ENCODE results near the gene FNDC10.
"Not testable (repeated sequence)": the region's sequence is repeated elsewhere in the genome, so short reads cannot be mapped to it uniquely, and the experiment has no call there.

The FNDC10 gene

GRCh38 chr1:1599030-1599934 lies 653 bp downstream of the FNDC10 start:
- DNase-seq (ENCODE audit: low read depth in 2 of 2, low spot score in 1 of 2): no peak

- no peak for DNase-seq (ENCODE audit: low read depth in 2 of 2, low spot score in 1 of 2)
These were observed 1.3 kb downstream of the FNDC10 start for GRCh38 chr1:1598720-1599029.

- no peak for DNase-seq (ENCODE audit: low read depth in 2 of 2, low spot score in 1 of 2)
These were observed 1.8 kb downstream of the FNDC10 start for GRCh38 chr1:1598051-1598719.

- DNase-seq (ENCODE audit: low read depth in 2 of 2, low spot score in 1 of 2): no peak
These were observed 2.5 kb downstream of the FNDC10 start for GRCh38 chr1:1597275-1597930.

- DNase-seq (ENCODE audit: low read depth in 2 of 2, low spot score in 1 of 2): no peak
These were observed 3.3 kb downstream of the FNDC10 start for GRCh38 chr1:1596493-1597274.

- not testable (repeated sequence) for DNase-seq (ENCODE audit: low read depth in 2 of 2, low spot score in 1 of 2)
These were observed 4.6 kb downstream of the FNDC10 start for GRCh38 chr1:1595341-1595740.

GRCh38 chr1:1594602-1595260 lies 5.2 kb downstream of the FNDC10 start:
- DNase-seq (ENCODE audit: low read depth in 2 of 2, low spot score in 1 of 2): no peak

GRCh38 chr1:1593834-1594601 lies 5.9 kb downstream of the FNDC10 start:
- DNase-seq (ENCODE audit: low read depth in 2 of 2, low spot score in 1 of 2): no peak

- no peak for DNase-seq (ENCODE audit: low read depth in 2 of 2, low spot score in 1 of 2)
These were observed 8.5 kb downstream of the FNDC10 start for GRCh38 chr1:1591452-1591851.

- DNase-seq (ENCODE audit: low read depth in 2 of 2, low spot score in 1 of 2): no peak
These were observed 16.5 kb downstream of the FNDC10 start for GRCh38 chr1:1583347-1584010.

- DNase-seq (ENCODE audit: low read depth in 2 of 2, low spot score in 1 of 2): no peak
These were observed 17.2 kb downstream of the FNDC10 start for GRCh38 chr1:1582585-1583346.

GRCh38 chr1:1578371-1578940 lies 21.5 kb downstream of the FNDC10 start:
- DNase-seq (ENCODE audit: low read depth in 2 of 2, low spot score in 1 of 2): no peak

GRCh38 chr1:1577367-1578011 lies 22.4 kb downstream of the FNDC10 start:
- DNase-seq (ENCODE audit: low read depth in 2 of 2, low spot score in 1 of 2): no peak

GRCh38 chr1:1574721-1575537 lies 25.0 kb downstream of the FNDC10 start, which contains the start of gene SSU72:
TSS of gene SSU72 (minus strand) at chr1:1574863. CDS start at chr1:1574557, 306 bp downstream.
- DNase-seq (ENCODE audit: low read depth in 2 of 2, low spot score in 1 of 2): peak; percentile 84 to 87

- DNase-seq (ENCODE audit: low read depth in 2 of 2, low spot score in 1 of 2): peak; percentile 28 to 44
These were observed 25.9 kb downstream of the FNDC10 start for GRCh38 chr1:1573843-1574720.

- no peak for DNase-seq (ENCODE audit: low read depth in 2 of 2, low spot score in 1 of 2)
These were observed 30.6 kb downstream of the FNDC10 start for GRCh38 chr1:1569341-1569740.
